WTC11 (cell line): ENCODE measurements around the gene RGS19. TPM values are rescaled to one million over a fixed set of nuclear protein-coding genes. Genes with fewer than 3 reads are reported as not detected.

Experiments used
- ATAC-seq: fragments of 200-7000 bp; cut with Tn5 transposase; 2 replicates; pipeline ENCODE4 v1.10.0; 2021; ENCODE audit warnings: mild to moderate bottlenecking, moderate library complexity
- CTCF ChIA-PET: fragments of 300-600 bp; sonication (Branson Sonifier 250); formaldehyde crosslinking; loops from one replicate; lab custom pipeline; 2021; ENCODE audit warnings: antibody characterized with exemption; lab: Charles Lee
- POLR2A ChIA-PET: fragments of 350-600 bp; sonication (Branson Sonifier 250); formaldehyde crosslinking; loops from one replicate; lab custom pipeline; 2021; ENCODE audit warnings: antibody characterized with exemption; lab: Charles Lee
- DNase-seq: peaks from one replicate; pipeline ENCODE4 v3.0.0; 2021; ENCODE audit warnings: low spot score
- H3K27ac Mint-ChIP-seq: 2 replicates; pipeline ENCODE4 v1.8.0; 2021; ENCODE audit warnings: mixed read lengths
- H3K27me3 Mint-ChIP-seq: 2 replicates; pipeline ENCODE4 v1.8.0; 2021; ENCODE audit warnings: low read depth, mild to moderate bottlenecking, moderate library complexity, mixed read lengths
- H3K36me3 Mint-ChIP-seq: 2 replicates; pipeline ENCODE4 v1.8.0; 2021; ENCODE audit warnings: mixed read lengths
- H3K4me1 Mint-ChIP-seq: 2 replicates; pipeline ENCODE4 v1.8.0; 2022; ENCODE audit warnings: mixed read lengths
- H3K4me3 Mint-ChIP-seq: 2 replicates; pipeline ENCODE4 v1.8.0; 2021; ENCODE audit warnings: mild to moderate bottlenecking, moderate library complexity, mixed read lengths
- H3K9me3 Mint-ChIP-seq: 2 replicates; pipeline ENCODE4 v1.8.0; 2021; ENCODE audit warnings: mixed read lengths
- FOXK1 ChIP-seq: sonication (generic); formaldehyde crosslinking; IDR thresholded peaks from 2 replicates; pipeline ENCODE4 v1.8.0; 2022; ENCODE audit warnings: mild to moderate bottlenecking, moderate library complexity, missing genetic modification reagents
- NFATC4 ChIP-seq: fragments of 250-450 bp; sonication (Bioruptor Pico); IDR thresholded peaks from 2 replicates; pipeline ENCODE4 v1.9.0; 2021; ENCODE audit warnings: mild to moderate bottlenecking
- PRRX2 ChIP-seq: fragments of 250-450 bp; sonication (Bioruptor Pico); IDR thresholded peaks from 2 replicates; pipeline ENCODE4 v1.8.0; 2021; ENCODE audit warnings: mild to moderate bottlenecking
- RELA ChIP-seq: sonication (generic); formaldehyde crosslinking; IDR thresholded peaks from 2 replicates; pipeline ENCODE4 v1.8.1; 2022; ENCODE audit warnings: missing genetic modification reagents, mild to moderate bottlenecking, borderline replicate concordance
- SMAD3 ChIP-seq: sonication (generic); formaldehyde crosslinking; IDR thresholded peaks from 2 replicates; pipeline ENCODE4 v1.8.0; 2022; ENCODE audit warnings: missing genetic modification reagents, mild to moderate bottlenecking, borderline replicate concordance
- SMAD4 ChIP-seq: sonication (generic); formaldehyde crosslinking; IDR thresholded peaks from 2 replicates; pipeline ENCODE4 v1.8.0; 2022; ENCODE audit warnings: mild to moderate bottlenecking, missing genetic modification reagents
- TP53 ChIP-seq: sonication (generic); formaldehyde crosslinking; IDR thresholded peaks from 2 replicates; pipeline ENCODE4 v1.8.1; 2023; ENCODE audit warnings: mild to moderate bottlenecking, missing genetic modification reagents
- ZNF232 ChIP-seq: sonication (generic); formaldehyde crosslinking; IDR thresholded peaks from 2 replicates; pipeline ENCODE4 v1.8.0; 2022; ENCODE audit warnings: mild to moderate bottlenecking, missing genetic modification reagents
- ZNF396 ChIP-seq: fragments of 250-450 bp; sonication (Bioruptor Pico); IDR thresholded peaks from 2 replicates; pipeline ENCODE4 v1.8.0; 2021; ENCODE audit warnings: mild to moderate bottlenecking, moderate library complexity, borderline replicate concordance
- total RNA-seq: library from RNA; stranded (reverse); gene quantifications from 3 replicates; pipeline ENCODE4 v1.2.3, GENCODE V29; 2021
- TF ChIP-seq, protein P1 (sequence below): sonication (generic); formaldehyde crosslinking; IDR thresholded peaks from 2 replicates; pipeline ENCODE4 v1.8.1; 2023; ENCODE audit warnings: mild to moderate bottlenecking, missing genetic modification reagents, borderline replicate concordance
- TF ChIP-seq, protein P2 (sequence below): fragments of 250-450 bp; sonication (Bioruptor Pico); IDR thresholded peaks from 2 replicates; pipeline ENCODE4 v1.9.0; 2021; ENCODE audit warnings: mild to moderate bottlenecking, borderline replicate concordance
- TF ChIP-seq, protein P3 (sequence below): fragments of 250-450 bp; sonication (Bioruptor Pico); IDR thresholded peaks from 2 replicates; pipeline ENCODE4 v1.8.0; 2021; ENCODE audit warnings: mild to moderate bottlenecking
- TF ChIP-seq, protein P4 (sequence below): sonication (generic); formaldehyde crosslinking; IDR thresholded peaks from 2 replicates; pipeline ENCODE4 v1.8.1; 2023; ENCODE audit warnings: mild to moderate bottlenecking, missing genetic modification reagents, moderate library complexity
- TF ChIP-seq, protein P5 (sequence below): sonication (generic); formaldehyde crosslinking; IDR thresholded peaks from 2 replicates; pipeline ENCODE4 v1.8.1; 2023; ENCODE audit warnings: mild to moderate bottlenecking, missing genetic modification reagents

RGS19 gene
- total RNA-seq, 1 experiment from 2014 or later: 13.8 TPM

DNA sequence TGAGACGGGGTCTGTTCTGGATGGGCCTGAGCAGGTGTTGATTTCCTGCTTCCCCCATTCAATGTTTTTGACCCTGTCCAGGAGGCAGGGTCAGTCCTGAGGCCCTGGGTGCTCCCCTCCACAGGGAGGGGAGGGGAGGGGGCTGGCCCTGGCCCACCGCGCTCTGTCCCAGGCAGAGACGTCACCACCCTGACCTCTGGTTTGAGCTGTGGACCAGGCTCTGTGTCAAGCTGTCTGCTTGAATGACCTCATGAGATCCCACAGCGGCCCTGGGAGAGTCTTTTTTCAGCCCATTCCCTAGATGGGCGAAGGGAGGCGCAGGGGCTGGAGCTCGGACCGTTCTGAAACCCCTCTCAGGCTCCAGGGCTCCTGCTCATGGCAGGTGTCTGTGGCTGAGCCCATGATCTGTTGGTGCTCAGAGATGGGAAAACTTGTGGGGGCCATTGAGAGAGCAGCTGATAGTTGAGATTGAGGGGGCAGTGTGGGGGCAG is 13.7 kb upstream of the RGS19 start (continued):
- TF ChIP-seq, protein P1, sequence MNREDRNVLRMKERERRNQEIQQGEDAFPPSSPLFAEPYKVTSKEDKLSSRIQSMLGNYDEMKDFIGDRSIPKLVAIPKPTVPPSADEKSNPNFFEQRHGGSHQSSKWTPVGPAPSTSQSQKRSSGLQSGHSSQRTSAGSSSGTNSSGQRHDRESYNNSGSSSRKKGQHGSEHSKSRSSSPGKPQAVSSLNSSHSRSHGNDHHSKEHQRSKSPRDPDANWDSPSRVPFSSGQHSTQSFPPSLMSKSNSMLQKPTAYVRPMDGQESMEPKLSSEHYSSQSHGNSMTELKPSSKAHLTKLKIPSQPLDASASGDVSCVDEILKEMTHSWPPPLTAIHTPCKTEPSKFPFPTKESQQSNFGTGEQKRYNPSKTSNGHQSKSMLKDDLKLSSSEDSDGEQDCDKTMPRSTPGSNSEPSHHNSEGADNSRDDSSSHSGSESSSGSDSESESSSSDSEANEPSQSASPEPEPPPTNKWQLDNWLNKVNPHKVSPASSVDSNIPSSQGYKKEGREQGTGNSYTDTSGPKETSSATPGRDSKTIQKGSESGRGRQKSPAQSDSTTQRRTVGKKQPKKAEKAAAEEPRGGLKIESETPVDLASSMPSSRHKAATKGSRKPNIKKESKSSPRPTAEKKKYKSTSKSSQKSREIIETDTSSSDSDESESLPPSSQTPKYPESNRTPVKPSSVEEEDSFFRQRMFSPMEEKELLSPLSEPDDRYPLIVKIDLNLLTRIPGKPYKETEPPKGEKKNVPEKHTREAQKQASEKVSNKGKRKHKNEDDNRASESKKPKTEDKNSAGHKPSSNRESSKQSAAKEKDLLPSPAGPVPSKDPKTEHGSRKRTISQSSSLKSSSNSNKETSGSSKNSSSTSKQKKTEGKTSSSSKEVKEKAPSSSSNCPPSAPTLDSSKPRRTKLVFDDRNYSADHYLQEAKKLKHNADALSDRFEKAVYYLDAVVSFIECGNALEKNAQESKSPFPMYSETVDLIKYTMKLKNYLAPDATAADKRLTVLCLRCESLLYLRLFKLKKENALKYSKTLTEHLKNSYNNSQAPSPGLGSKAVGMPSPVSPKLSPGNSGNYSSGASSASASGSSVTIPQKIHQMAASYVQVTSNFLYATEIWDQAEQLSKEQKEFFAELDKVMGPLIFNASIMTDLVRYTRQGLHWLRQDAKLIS (CRISPR knock-in tag): no peak
- TF ChIP-seq, protein P2, sequence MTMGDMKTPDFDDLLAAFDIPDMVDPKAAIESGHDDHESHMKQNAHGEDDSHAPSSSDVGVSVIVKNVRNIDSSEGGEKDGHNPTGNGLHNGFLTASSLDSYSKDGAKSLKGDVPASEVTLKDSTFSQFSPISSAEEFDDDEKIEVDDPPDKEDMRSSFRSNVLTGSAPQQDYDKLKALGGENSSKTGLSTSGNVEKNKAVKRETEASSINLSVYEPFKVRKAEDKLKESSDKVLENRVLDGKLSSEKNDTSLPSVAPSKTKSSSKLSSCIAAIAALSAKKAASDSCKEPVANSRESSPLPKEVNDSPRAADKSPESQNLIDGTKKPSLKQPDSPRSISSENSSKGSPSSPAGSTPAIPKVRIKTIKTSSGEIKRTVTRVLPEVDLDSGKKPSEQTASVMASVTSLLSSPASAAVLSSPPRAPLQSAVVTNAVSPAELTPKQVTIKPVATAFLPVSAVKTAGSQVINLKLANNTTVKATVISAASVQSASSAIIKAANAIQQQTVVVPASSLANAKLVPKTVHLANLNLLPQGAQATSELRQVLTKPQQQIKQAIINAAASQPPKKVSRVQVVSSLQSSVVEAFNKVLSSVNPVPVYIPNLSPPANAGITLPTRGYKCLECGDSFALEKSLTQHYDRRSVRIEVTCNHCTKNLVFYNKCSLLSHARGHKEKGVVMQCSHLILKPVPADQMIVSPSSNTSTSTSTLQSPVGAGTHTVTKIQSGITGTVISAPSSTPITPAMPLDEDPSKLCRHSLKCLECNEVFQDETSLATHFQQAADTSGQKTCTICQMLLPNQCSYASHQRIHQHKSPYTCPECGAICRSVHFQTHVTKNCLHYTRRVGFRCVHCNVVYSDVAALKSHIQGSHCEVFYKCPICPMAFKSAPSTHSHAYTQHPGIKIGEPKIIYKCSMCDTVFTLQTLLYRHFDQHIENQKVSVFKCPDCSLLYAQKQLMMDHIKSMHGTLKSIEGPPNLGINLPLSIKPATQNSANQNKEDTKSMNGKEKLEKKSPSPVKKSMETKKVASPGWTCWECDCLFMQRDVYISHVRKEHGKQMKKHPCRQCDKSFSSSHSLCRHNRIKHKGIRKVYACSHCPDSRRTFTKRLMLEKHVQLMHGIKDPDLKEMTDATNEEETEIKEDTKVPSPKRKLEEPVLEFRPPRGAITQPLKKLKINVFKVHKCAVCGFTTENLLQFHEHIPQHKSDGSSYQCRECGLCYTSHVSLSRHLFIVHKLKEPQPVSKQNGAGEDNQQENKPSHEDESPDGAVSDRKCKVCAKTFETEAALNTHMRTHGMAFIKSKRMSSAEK (CRISPR knock-in tag): no peak
- TF ChIP-seq RELA (CRISPR knock-in tag) (no peak), NFATC4 (CRISPR knock-in tag) (no peak)
- TF ChIP-seq, all 79 proteins: peak for 0

DNA sequence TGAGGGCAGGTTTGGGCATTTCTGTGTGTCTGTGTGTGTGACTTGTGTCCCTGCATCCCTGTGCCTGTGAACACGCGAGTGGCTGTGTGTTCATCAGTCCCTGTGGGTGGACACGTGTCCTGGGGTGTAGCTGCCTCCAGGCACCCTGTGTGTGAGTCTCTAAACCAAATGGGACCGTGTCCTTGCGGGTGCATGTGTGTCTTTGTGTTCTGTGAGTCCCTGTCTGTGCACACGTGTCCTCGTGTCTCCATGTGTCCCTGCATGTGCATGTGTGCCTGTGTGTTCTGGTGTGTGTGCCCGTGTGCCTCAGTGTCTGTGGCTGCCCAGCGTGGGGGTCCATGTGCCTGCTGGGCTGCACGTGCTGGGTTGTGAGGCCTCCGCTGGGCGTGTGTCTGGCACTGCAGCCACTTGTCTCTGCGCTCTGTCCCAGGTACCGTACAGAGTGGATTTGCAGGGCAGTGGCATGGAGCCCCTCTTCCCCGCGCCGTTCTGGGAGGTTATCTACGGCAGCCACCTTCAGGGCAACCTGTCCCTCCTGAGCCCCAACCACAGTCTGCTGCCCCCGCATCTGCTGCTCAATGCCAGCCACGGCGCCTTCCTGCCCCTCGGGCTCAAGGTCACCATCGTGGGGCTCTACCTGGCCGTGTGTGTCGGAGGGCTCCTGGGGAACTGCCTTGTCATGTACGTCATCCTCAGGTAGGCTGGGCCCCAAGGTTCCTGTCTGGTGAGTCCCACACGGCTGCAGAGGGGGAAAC is 13.1 kb upstream of the RGS19 start:
- CTCF ChIA-PET: interaction anchor here (0.7 to 3.4 kb wide), 8 partner anchors 9 to 53 kb away, joined by 3 to 26 read pairs (median 6); partner anchors contain the start of gene LKAAEAR1
- Mint-ChIP-seq H3K9me3 (peaks cover 16% of the 10 kb centered on the region), H3K27me3 (peaks cover 11% of the 10 kb centered on the region; the same call in 1 of the 2 replicates), H3K36me3 (peaks cover 6% of the 10 kb centered on the region), H3K4me3 (no peak overlapping the region), H3K27ac (peak overlapping the region; percentile 85; the same call in 1 of the 2 replicates), H3K4me1 (peaks cover 7% of the 10 kb centered on the region)
- ATAC-seq (peak; percentile 25), DNase-seq (no peak)
- TF ChIP-seq SMAD4 (CRISPR knock-in tag): no peak
- TF ChIP-seq PRRX2 (CRISPR knock-in tag): no peak
- TF ChIP-seq SMAD3 (CRISPR knock-in tag): no peak
- TF ChIP-seq, protein P3, sequence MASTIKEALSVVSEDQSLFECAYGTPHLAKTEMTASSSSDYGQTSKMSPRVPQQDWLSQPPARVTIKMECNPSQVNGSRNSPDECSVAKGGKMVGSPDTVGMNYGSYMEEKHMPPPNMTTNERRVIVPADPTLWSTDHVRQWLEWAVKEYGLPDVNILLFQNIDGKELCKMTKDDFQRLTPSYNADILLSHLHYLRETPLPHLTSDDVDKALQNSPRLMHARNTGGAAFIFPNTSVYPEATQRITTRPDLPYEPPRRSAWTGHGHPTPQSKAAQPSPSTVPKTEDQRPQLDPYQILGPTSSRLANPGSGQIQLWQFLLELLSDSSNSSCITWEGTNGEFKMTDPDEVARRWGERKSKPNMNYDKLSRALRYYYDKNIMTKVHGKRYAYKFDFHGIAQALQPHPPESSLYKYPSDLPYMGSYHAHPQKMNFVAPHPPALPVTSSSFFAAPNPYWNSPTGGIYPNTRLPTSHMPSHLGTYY (CRISPR knock-in tag): no peak
- no peak for TF ChIP-seq ZNF232 (CRISPR knock-in tag)
- TF ChIP-seq, protein P4, sequence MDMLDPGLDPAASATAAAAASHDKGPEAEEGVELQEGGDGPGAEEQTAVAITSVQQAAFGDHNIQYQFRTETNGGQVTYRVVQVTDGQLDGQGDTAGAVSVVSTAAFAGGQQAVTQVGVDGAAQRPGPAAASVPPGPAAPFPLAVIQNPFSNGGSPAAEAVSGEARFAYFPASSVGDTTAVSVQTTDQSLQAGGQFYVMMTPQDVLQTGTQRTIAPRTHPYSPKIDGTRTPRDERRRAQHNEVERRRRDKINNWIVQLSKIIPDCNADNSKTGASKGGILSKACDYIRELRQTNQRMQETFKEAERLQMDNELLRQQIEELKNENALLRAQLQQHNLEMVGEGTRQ (CRISPR knock-in tag): no peak
- no peak for TF ChIP-seq TP53 (CRISPR knock-in tag)
- TF ChIP-seq ZNF396 (CRISPR knock-in tag): no peak
- TF ChIP-seq, protein P5, sequence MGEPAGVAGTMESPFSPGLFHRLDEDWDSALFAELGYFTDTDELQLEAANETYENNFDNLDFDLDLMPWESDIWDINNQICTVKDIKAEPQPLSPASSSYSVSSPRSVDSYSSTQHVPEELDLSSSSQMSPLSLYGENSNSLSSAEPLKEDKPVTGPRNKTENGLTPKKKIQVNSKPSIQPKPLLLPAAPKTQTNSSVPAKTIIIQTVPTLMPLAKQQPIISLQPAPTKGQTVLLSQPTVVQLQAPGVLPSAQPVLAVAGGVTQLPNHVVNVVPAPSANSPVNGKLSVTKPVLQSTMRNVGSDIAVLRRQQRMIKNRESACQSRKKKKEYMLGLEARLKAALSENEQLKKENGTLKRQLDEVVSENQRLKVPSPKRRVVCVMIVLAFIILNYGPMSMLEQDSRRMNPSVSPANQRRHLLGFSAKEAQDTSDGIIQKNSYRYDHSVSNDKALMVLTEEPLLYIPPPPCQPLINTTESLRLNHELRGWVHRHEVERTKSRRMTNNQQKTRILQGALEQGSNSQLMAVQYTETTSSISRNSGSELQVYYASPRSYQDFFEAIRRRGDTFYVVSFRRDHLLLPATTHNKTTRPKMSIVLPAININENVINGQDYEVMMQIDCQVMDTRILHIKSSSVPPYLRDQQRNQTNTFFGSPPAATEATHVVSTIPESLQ (CRISPR knock-in tag): no peak
- TF ChIP-seq FOXK1 (CRISPR knock-in tag): no peak
- POLR2A ChIA-PET: interaction anchor here (1.2 kb wide), 1 partner anchor 38 kb away, joined by 3 read pairs; no protein-coding TSS in a partner anchor
